HEK293 (cell line): ENCODE data around the gene CD68.

Experiments used
- CTCF ChIA-PET: fragments of 350-600 bp; formaldehyde crosslinking; extraction: SDS; loops from one replicate; lab custom pipeline; 2021; ENCODE audit warnings: antibody characterized with exemption; lab: Yijun Ruan, JAX
- POLR2A ChIA-PET: fragments of 300-600 bp; formaldehyde crosslinking; extraction: SDS; loops from one replicate; lab custom pipeline; 2020; ENCODE audit warnings: antibody characterized with exemption, inconsistent platforms; lab: Yijun Ruan, JAX
- H3K27ac ChIP-seq: fragments of 200-500 bp; sonication (Bioruptor generic); 2 replicates; pipeline ENCODE4 v1.5.1; 2014; ENCODE audit warnings: low read depth, low read length, control low read depth, inconsistent platforms; ENCODE audit errors: extremely low read depth
- H3K36me3 ChIP-seq, 2 experiments: fragments of 200-500 bp in 1 of 2; sonication (Bioruptor generic) in 1 of 2; 1 replicate in 1 of 2; 2 replicates in 1 of 2; pipeline ENCODE4 v1.5.1; 2014 to 2017; ENCODE audit warnings: inconsistent platforms in 2 of 2, low read length in 2 of 2; ENCODE audit not compliant: control insufficient read depth in 2 of 2, insufficient read depth in 1 of 2
- H3K4me1 ChIP-seq: fragments of 200-500 bp; sonication (Bioruptor generic); 2 replicates; pipeline ENCODE4 v1.5.1; 2014; ENCODE audit warnings: mild to moderate bottlenecking, low read length, inconsistent platforms; ENCODE audit not compliant: control insufficient read depth, insufficient read depth
- H3K4me3 ChIP-seq: 2 replicates; pipeline ENCODE4 v1.5.1; 2011; ENCODE audit warnings: low read depth, mild to moderate bottlenecking, control low read depth, low read length, moderate library complexity
- H3K9me3 ChIP-seq: fragments of 200-500 bp; sonication (Bioruptor generic); 2 replicates; pipeline ENCODE4 v1.5.1; 2014; ENCODE audit warnings: low read depth, low read length, inconsistent platforms; ENCODE audit not compliant: control insufficient read depth, insufficient read depth
- INSM2 ChIP-seq: fragments of 450-650 bp; formaldehyde crosslinking; IDR thresholded peaks from 2 replicates; pipeline ENCODE4 v1.5.1; 2016; ENCODE audit warnings: missing biosample characterization, missing genetic modification characterization
- OSR2 ChIP-seq: fragments of 450-650 bp; formaldehyde crosslinking; IDR thresholded peaks from 2 replicates; pipeline ENCODE4 v1.5.1; 2016; ENCODE audit warnings: missing biosample characterization, missing genetic modification characterization
- PATZ1 ChIP-seq: fragments of 450-650 bp; formaldehyde crosslinking; IDR thresholded peaks from 2 replicates; pipeline ENCODE4 v1.5.1; 2016; ENCODE audit warnings: missing biosample characterization, missing genetic modification characterization
- PRDM10 ChIP-seq: fragments of 450-650 bp; formaldehyde crosslinking; IDR thresholded peaks from 2 replicates; pipeline ENCODE4 v1.5.1; 2016; ENCODE audit warnings: missing biosample characterization, missing genetic modification characterization
- SP2 ChIP-seq: fragments of 450-650 bp; formaldehyde crosslinking; IDR thresholded peaks from 2 replicates; pipeline ENCODE4 v1.5.1; 2016; ENCODE audit warnings: missing biosample characterization, missing genetic modification characterization
- YY1 ChIP-seq: fragments of 450-650 bp; formaldehyde crosslinking; IDR thresholded peaks from 2 replicates; pipeline ENCODE4 v1.5.1; 2018; ENCODE audit warnings: missing biosample characterization, missing genetic modification characterization
- YY2 ChIP-seq: fragments of 450-650 bp; formaldehyde crosslinking; IDR thresholded peaks from 2 replicates; pipeline ENCODE4 v1.5.1; 2016; ENCODE audit warnings: missing biosample characterization, missing genetic modification characterization
- ZBTB1 ChIP-seq: fragments of 450-650 bp; formaldehyde crosslinking; IDR thresholded peaks from 2 replicates; pipeline ENCODE4 v1.5.1; 2016; ENCODE audit warnings: missing biosample characterization, missing genetic modification characterization
- ZBTB17 ChIP-seq: fragments of 450-650 bp; formaldehyde crosslinking; IDR thresholded peaks from 2 replicates; pipeline ENCODE4 v1.5.1; 2016; ENCODE audit warnings: missing biosample characterization, missing genetic modification characterization
- ZFHX2 ChIP-seq: fragments of 450-650 bp; formaldehyde crosslinking; conservative IDR thresholded peaks from 2 replicates; pipeline ENCODE4 v1.5.1; 2016; ENCODE audit warnings: missing biosample characterization, missing genetic modification characterization
- ZFP37 ChIP-seq: fragments of 450-650 bp; formaldehyde crosslinking; IDR thresholded peaks from 2 replicates; pipeline ENCODE4 v1.5.1; 2016; ENCODE audit warnings: missing biosample characterization, missing genetic modification characterization
- ZFP41 ChIP-seq: fragments of 450-650 bp; formaldehyde crosslinking; IDR thresholded peaks from 2 replicates; pipeline ENCODE4 v1.5.1; 2016; ENCODE audit warnings: missing biosample characterization, missing genetic modification characterization, borderline replicate concordance
- ZNF112 ChIP-seq: fragments of 450-650 bp; formaldehyde crosslinking; IDR thresholded peaks from 2 replicates; pipeline ENCODE4 v1.5.0; 2017; ENCODE audit warnings: missing biosample characterization, missing genetic modification characterization
- ZNF146 ChIP-seq: fragments of 450-650 bp; formaldehyde crosslinking; IDR thresholded peaks from 2 replicates; pipeline ENCODE4 v1.5.1; 2016; ENCODE audit warnings: missing biosample characterization, missing genetic modification characterization
- ZNF148 ChIP-seq: fragments of 450-650 bp; formaldehyde crosslinking; IDR thresholded peaks from 2 replicates; pipeline ENCODE4 v1.5.0; 2017; ENCODE audit warnings: missing biosample characterization, missing genetic modification characterization, borderline replicate concordance
- ZNF2 ChIP-seq: fragments of 450-650 bp; formaldehyde crosslinking; IDR thresholded peaks from 2 replicates; pipeline ENCODE4 v1.5.1; 2016; ENCODE audit warnings: missing biosample characterization, missing genetic modification characterization
- ZNF513 ChIP-seq: fragments of 450-650 bp; IDR thresholded peaks from 2 replicates; pipeline ENCODE4 v1.5.1; 2018; ENCODE audit warnings: missing biosample characterization, missing genetic modification characterization
- ZNF549 ChIP-seq: fragments of 450-650 bp; IDR thresholded peaks from 2 replicates; pipeline ENCODE4 v1.5.1; 2018; ENCODE audit warnings: missing biosample characterization, missing genetic modification characterization, mild to moderate bottlenecking, inconsistent platforms, moderate library complexity
- ZNF580 ChIP-seq: fragments of 450-650 bp; formaldehyde crosslinking; IDR thresholded peaks from 2 replicates; pipeline ENCODE4 v1.5.1; 2016; ENCODE audit warnings: missing biosample characterization, missing genetic modification characterization
- ZNF658 ChIP-seq: fragments of 450-650 bp; formaldehyde crosslinking; IDR thresholded peaks from 2 replicates; pipeline ENCODE4; 2016; ENCODE audit warnings: missing biosample characterization, missing genetic modification characterization
- ZNF701 ChIP-seq: fragments of 450-650 bp; formaldehyde crosslinking; IDR thresholded peaks from 2 replicates; pipeline ENCODE4 v1.5.1; 2016; ENCODE audit warnings: missing biosample characterization, missing genetic modification characterization
- ZNF785 ChIP-seq: fragments of 450-650 bp; formaldehyde crosslinking; IDR thresholded peaks from 2 replicates; pipeline ENCODE4 v1.5.1; 2016; ENCODE audit warnings: missing biosample characterization, missing genetic modification characterization
- ZSCAN30 ChIP-seq: fragments of 450-650 bp; IDR thresholded peaks from 2 replicates; pipeline ENCODE4 v1.5.1; 2018; ENCODE audit warnings: missing biosample characterization, mild to moderate bottlenecking, missing genetic modification characterization, moderate library complexity
- ZSCAN5A ChIP-seq: fragments of 450-650 bp; formaldehyde crosslinking; IDR thresholded peaks from 2 replicates; pipeline ENCODE4 v1.5.1; 2016; ENCODE audit warnings: missing biosample characterization, missing genetic modification characterization

Gene CD68

GRCh38 chr17:7570351-7570750, 9.1 kb upstream of the CD68 start (continued):
- TF ChIP-seq YY2 (tag by site-specific recombination): no peak

- CTCF ChIA-PET: interaction anchor here (4.1 kb wide), 1 partner anchor 12 kb away, joined by 35 read pairs; the partner anchor contains the start of gene SENP3
- Histone ChIP-seq H3K27ac (peak overlapping the region; percentile 80), H3K36me3 (peaks cover 63 to 81% of the 10 kb centered on the region in 2 experiments), H3K4me3 (peak overlapping the region; percentile 47), H3K4me1 (peaks cover 5% of the 10 kb centered on the region), H3K9me3 (no peaks in the 10 kb centered on the region)
- POLR2A ChIA-PET: interaction anchor here (0.6 to 8.2 kb wide), 10 partner anchors 11 to 360 kb away, joined by 3 to 98 read pairs (median 11); partner anchors contain the start of genes CNTROB, FXR2, MPDU1 and NEURL4
- TF ChIP-seq ZBTB1 (no peak), ZNF658 (tag by site-specific recombination) (no peak), ZNF2 (no peak), ZNF148 (tag by site-specific recombination) (no peak), OSR2 (tag by site-specific recombination) (peak; percentile 87), ZFHX2 (peak; percentile 38; the same call in 1 of the 2 replicates), PATZ1 (tag by site-specific recombination) (peak; percentile 66), YY1 (tag by site-specific recombination) (peak; percentile 93), ZNF701 (tag by site-specific recombination) (no peak), ZNF549 (tag by site-specific recombination) (no peak), ZNF580 (peak; percentile 98), ZFP41 (tag by site-specific recombination) (no peak), ZFP37 (no peak), ZSCAN30 (no peak), INSM2 (tag by site-specific recombination) (no peak), ZNF785 (tag by site-specific recombination) (no peak), PRDM10 (tag by site-specific recombination) (peak; percentile 83; the same call in 1 of the 2 replicates), ZNF146 (no peak), SP2 (no peak), ZNF513 (tag by site-specific recombination) (no peak), ZBTB17 (tag by site-specific recombination) (peak; percentile 79), ZSCAN5A (tag by site-specific recombination) (no peak), ZNF112 (tag by site-specific recombination) (no peak)
Measured at GRCh38 chr17:7572338-7572587, 7.2 kb upstream of the CD68 start.
